CD4-positive, alpha-beta T cell (primary cell): Measurements from ENCODE around the gene NT5C2. TPM values are rescaled to one million over a fixed set of nuclear protein-coding genes. Genes with fewer than 3 reads are reported as not detected.
"Not testable (repeated sequence)": the region's sequence is repeated elsewhere in the genome, so short reads cannot be mapped to it uniquely, and the experiment has no call there.

Experiments
- ATAC-seq: fragments of 200-7000 bp; cut with Tn5 transposase; one replicate; pipeline ENCODE4 v1.10.0; 2022; ENCODE audit warnings: mild to moderate bottlenecking; ENCODE audit not compliant: poor library complexity
- CTCF ChIA-PET: fragments of 350-600 bp; sonication (Branson Sonifier 250); formaldehyde crosslinking; loops from one replicate; lab custom pipeline; 2021; ENCODE audit warnings: antibody characterized with exemption, inconsistent platforms; lab: Charles Lee
- POLR2A ChIA-PET: fragments of 350-600 bp; sonication (Branson Sonifier 250); formaldehyde crosslinking; loops from one replicate; lab custom pipeline; 2021; ENCODE audit warnings: antibody characterized with exemption, inconsistent platforms; lab: Charles Lee
- DNase-seq, 14 experiments: peaks; one replicate each; pipeline ENCODE4 v3.0.0-alpha.2; 2013 to 2020; ENCODE audit warnings: mixed read lengths in 2 of 14
- H3K27ac ChIP-seq, 2 donors: one replicate each; pipeline versions ENCODE4 v1.5.1 to v1.7.0; 2013; ENCODE audit warnings: low read length in 2 of 2, low read depth in 1 of 2, mild to moderate bottlenecking in 1 of 2
- H3K27me3 ChIP-seq, 2 experiments: 1 replicate in 1 of 2; 2 replicates in 1 of 2; pipeline versions ENCODE4 v1.6.1 to v1.7.0; 2013; ENCODE audit warnings: low read length in 2 of 2, control low read depth in 1 of 2, mild to moderate bottlenecking in 1 of 2, moderate library complexity in 1 of 2; ENCODE audit not compliant: insufficient read depth in 2 of 2, control insufficient read depth in 1 of 2
- H3K36me3 ChIP-seq: one replicate; pipeline ENCODE4 v1.6.1; 2013; ENCODE audit warnings: low read length, control low read depth; ENCODE audit not compliant: insufficient read depth
- H3K4me1 ChIP-seq: one replicate; pipeline ENCODE4 v1.6.1; 2013; ENCODE audit warnings: low read length, control low read depth; ENCODE audit not compliant: insufficient read depth
- H3K4me3 ChIP-seq: one replicate; pipeline ENCODE4 v1.5.1; 2013; ENCODE audit warnings: mild to moderate bottlenecking, low read length, moderate library complexity
- H3K9me3 ChIP-seq, 2 experiments: 1 replicate in 1 of 2; 2 replicates in 1 of 2; pipeline versions ENCODE4 v1.6.1 to v1.7.0; 2013; ENCODE audit warnings: low read length in 2 of 2, mild to moderate bottlenecking in 2 of 2, control low read depth in 1 of 2, moderate library complexity in 1 of 2; ENCODE audit not compliant: control insufficient read depth in 1 of 2, insufficient read depth in 1 of 2
- H3K27ac Mint-ChIP-seq: one replicate; pipeline ENCODE4 v1.8.0; 2020; ENCODE audit warnings: mixed read lengths
- H3K27me3 Mint-ChIP-seq: one replicate; pipeline ENCODE4 v1.8.0; 2021; ENCODE audit warnings: mixed read lengths
- H3K36me3 Mint-ChIP-seq: one replicate; pipeline ENCODE4 v1.8.0; 2021; ENCODE audit warnings: low read depth, mixed read lengths
- H3K4me1 Mint-ChIP-seq: one replicate; pipeline ENCODE4 v1.8.0; 2021; ENCODE audit warnings: low read depth, mixed read lengths
- H3K4me3 Mint-ChIP-seq: one replicate; pipeline ENCODE4 v1.8.0; 2020; ENCODE audit warnings: mild to moderate bottlenecking, mixed read lengths
- H3K9me3 Mint-ChIP-seq: one replicate; pipeline ENCODE4 v1.8.0; 2020; ENCODE audit warnings: mixed read lengths
- intact Hi-C, 2 experiments: fragments of 100-400 bp; cut with DNase I in 1 of 2; cut with micrococcal nuclease in 1 of 2; formaldehyde crosslinking; loops; one replicate each; pipeline versions ENCODE4 v1.15.1 to v1.9.0; 2023 to 2025; cut with DNase I, micrococcal nuclease
- total RNA-seq, 174 experiments: library from RNA in 2 of 174; stranded (reverse) in 2 of 174; gene quantifications; one replicate each; pipeline ENCODE4 v1.2.3 and lab custom pipeline; 2021 to 2026
- TF ChIP-seq, protein P1 (sequence below): fragments of 200-600 bp; IDR thresholded peaks from one replicate; pipeline ENCODE4 v1.8.0; 2022; ENCODE audit warnings: antibody characterized with exemption, mild to moderate bottlenecking

Gene NT5C2
- total RNA-seq, 2 experiments from 2014 or later: 43.2 to 47.8 TPM

DNA sequence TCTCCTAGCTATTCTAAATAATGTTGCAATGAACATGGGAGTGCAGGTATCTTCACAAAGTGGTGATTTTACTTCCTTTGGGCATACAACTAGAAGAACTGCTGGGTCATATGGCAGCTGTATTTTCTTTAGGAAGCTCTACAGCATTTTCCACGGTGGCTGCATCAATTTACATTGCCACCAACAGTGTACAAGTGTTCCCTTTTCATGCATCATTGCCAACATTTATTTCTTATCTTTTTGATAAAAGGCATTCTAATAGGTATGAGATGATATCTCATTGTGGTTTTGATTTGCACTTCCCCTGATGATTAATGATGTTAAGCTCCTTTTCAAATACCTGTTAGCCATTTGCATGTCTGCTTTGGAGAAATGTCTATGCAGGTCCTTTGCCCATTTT, 52.6 kb downstream of the NT5C2 start:
- ATAC-seq (no peak), DNase-seq (no peak)
- Mint-ChIP-seq H3K9me3 (no peaks in the 10 kb centered on the region), H3K4me3 (no peak overlapping the region), H3K27ac (no peak overlapping the region), H3K4me1 (no peaks in the 10 kb centered on the region), H3K36me3 (peaks cover 67% of the 10 kb centered on the region), H3K27me3 (no peaks in the 10 kb centered on the region)
- no peaks in the 10 kb centered on the region for H3K4me1 ChIP-seq
- no peaks in the 10 kb centered on the region for H3K9me3 ChIP-seq
- H3K27ac ChIP-seq: no peak overlapping the region
- TF ChIP-seq, protein P1, sequence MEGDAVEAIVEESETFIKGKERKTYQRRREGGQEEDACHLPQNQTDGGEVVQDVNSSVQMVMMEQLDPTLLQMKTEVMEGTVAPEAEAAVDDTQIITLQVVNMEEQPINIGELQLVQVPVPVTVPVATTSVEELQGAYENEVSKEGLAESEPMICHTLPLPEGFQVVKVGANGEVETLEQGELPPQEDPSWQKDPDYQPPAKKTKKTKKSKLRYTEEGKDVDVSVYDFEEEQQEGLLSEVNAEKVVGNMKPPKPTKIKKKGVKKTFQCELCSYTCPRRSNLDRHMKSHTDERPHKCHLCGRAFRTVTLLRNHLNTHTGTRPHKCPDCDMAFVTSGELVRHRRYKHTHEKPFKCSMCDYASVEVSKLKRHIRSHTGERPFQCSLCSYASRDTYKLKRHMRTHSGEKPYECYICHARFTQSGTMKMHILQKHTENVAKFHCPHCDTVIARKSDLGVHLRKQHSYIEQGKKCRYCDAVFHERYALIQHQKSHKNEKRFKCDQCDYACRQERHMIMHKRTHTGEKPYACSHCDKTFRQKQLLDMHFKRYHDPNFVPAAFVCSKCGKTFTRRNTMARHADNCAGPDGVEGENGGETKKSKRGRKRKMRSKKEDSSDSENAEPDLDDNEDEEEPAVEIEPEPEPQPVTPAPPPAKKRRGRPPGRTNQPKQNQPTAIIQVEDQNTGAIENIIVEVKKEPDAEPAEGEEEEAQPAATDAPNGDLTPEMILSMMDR: no peak
- intact Hi-C loops: no loop called here
- H3K27me3 ChIP-seq: no peaks in the 10 kb centered on the region
- ChIA-PET CTCF (no interaction called here), POLR2A (no interaction called here)
- no peak overlapping the region for H3K4me3 ChIP-seq
- H3K36me3 ChIP-seq: peaks cover 30% of the 10 kb centered on the region

DNA sequence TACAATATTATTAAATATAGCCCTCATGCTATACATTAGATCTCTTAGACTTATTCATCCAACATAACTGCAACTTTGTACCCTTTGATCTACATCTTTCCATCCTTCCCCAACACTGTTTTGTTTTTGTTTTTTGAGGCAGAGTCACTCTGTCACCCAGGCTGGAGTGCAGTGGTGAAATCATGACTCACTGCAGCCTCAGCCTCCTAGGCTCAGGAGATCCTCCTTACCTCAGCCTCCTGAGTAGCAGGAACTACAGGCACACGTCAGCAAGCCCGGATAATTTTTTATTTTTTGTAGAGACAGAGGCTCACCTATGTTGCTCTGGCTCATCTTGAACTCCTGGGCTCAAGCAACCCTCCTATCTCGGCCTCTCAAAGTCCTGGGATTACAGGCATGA, 53.3 kb downstream of the NT5C2 start:
- no peak overlapping the region for H3K27ac ChIP-seq
- H3K9me3 Mint-ChIP-seq: no peaks in the 10 kb centered on the region
- no peak for ATAC-seq
- H3K27me3 Mint-ChIP-seq: no peaks in the 10 kb centered on the region
- H3K36me3 ChIP-seq: peaks cover 33% of the 10 kb centered on the region
- TF ChIP-seq, protein P1: no peak
- no peaks in the 10 kb centered on the region for H3K4me1 ChIP-seq
- H3K4me1 Mint-ChIP-seq: no peaks in the 10 kb centered on the region
- CTCF ChIA-PET: no interaction called here
- H3K4me3 Mint-ChIP-seq: no peak overlapping the region
- intact Hi-C loops: loop anchor here in 1 of 2 experiments (10.0 kb wide), 1 partner anchor 95 kb away; no protein-coding TSS in a partner anchor
- peaks cover 71% of the 10 kb centered on the region for H3K36me3 Mint-ChIP-seq
- no peak overlapping the region for H3K27ac Mint-ChIP-seq
- no peaks in the 10 kb centered on the region for H3K9me3 ChIP-seq
- POLR2A ChIA-PET: no interaction called here
- no peak for DNase-seq
- H3K4me3 ChIP-seq: no peak overlapping the region
- no peaks in the 10 kb centered on the region for H3K27me3 ChIP-seq

DNA sequence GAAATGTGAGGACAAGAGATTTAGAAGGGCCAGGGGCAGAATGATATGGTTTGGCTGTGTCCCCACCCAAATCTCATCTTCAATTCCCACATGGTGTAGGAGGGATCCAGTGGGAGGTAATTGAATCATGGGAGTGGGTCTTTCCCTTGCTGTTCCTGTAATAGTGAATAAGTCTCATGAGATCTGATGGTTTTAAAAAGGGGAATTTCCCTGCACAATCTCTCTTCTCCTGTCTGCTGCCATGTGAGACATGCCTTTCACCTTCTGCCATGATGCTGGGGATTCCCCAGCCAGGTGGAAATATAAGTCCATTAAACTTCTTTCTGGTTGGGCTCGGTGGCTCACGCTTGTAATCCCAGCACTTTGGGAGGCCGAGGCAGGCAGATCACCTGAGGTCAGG, 57.9 kb downstream of the NT5C2 start:
- H3K27me3 ChIP-seq, H3K27ac Mint-ChIP-seq, H3K9me3 Mint-ChIP-seq, POLR2A ChIA-PET, H3K4me3 Mint-ChIP-seq, H3K4me1 Mint-ChIP-seq, CTCF ChIA-PET, H3K9me3 ChIP-seq, H3K27ac ChIP-seq, H3K4me3 ChIP-seq, H3K27me3 Mint-ChIP-seq, ATAC-seq, H3K4me1 ChIP-seq: not testable (repeated sequence)
- DNase-seq: peak in 2 of 14 experiments; percentile 30 to 38
- intact Hi-C loops: loop anchor here in 1 of 2 experiments (10.0 kb wide), 1 partner anchor 100 kb away; no protein-coding TSS in a partner anchor
- H3K36me3 ChIP-seq: peaks cover 29% of the 10 kb centered on the region
- peaks cover 85% of the 10 kb centered on the region for H3K36me3 Mint-ChIP-seq

DNA sequence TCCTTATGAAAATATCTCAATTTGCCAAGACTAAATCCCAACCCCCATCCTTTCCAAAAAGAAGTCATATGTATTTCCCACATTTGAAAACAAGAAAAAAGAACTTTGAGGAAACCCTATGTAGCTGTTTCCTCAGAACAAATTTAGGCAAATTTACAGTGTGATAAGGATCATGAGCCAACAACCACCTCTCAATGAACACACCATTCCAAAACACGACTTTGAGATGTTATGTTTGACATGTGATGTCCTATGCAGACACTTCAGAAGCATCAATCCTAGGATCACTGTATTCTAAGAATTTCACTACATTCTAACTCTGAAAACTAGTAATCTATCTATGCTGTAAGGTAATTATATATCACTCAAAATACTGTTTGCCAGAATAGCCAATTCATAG, 62.2 kb downstream of the NT5C2 start:
- Histone ChIP-seq H3K27ac (no peak overlapping the region), H3K4me3 (no peak overlapping the region), H3K36me3 (peaks cover 7% of the 10 kb centered on the region), H3K4me1 (no peaks in the 10 kb centered on the region), H3K27me3 (no peaks in the 10 kb centered on the region), H3K9me3 (no peaks in the 10 kb centered on the region)
- Mint-ChIP-seq H3K36me3 (peaks cover 55% of the 10 kb centered on the region), H3K9me3 (no peaks in the 10 kb centered on the region), H3K4me1 (peaks cover 12% of the 10 kb centered on the region), H3K27ac (no peak overlapping the region), H3K27me3 (no peaks in the 10 kb centered on the region), H3K4me3 (no peak overlapping the region)
- ChIA-PET POLR2A (no interaction called here), CTCF (interaction anchor here (0.6 kb wide), 1 partner anchor 167 kb away, joined by 5 read pairs; no protein-coding TSS in a partner anchor)
- intact Hi-C loops: loop anchor here in 1 of 2 experiments (10.0 kb wide), 1 partner anchor 104 kb away; no protein-coding TSS in a partner anchor
- TF ChIP-seq, protein P1: no peak
- ATAC-seq (no peak), DNase-seq (no peak)

DNA sequence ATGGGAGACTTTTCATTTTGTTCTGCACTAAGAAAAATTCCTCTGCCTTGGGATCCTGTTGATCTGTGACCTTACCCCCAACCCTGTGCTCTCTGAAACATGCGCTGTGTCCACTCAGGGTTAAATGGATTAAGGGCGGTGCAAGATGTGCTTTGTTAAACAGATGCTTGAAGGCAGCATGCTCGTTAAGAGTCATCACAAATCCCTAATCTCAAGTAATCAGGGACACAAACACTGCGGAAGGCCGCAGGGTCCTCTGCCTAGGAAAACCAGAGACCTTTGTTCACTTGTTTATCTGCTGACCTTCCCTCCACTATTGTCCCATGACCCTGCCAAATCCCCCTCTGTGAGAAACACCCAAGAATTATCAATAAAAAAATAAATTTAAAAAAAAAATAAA, 62.9 kb downstream of the NT5C2 start:
- peaks cover 52% of the 10 kb centered on the region for H3K36me3 Mint-ChIP-seq
- H3K9me3 Mint-ChIP-seq, H3K27ac Mint-ChIP-seq, H3K27ac ChIP-seq, H3K27me3 ChIP-seq, ATAC-seq, POLR2A ChIA-PET, H3K4me3 Mint-ChIP-seq, H3K4me3 ChIP-seq, DNase-seq, H3K9me3 ChIP-seq, H3K36me3 ChIP-seq, CTCF ChIA-PET, H3K4me1 ChIP-seq, H3K27me3 Mint-ChIP-seq: not testable (repeated sequence)
- H3K4me1 Mint-ChIP-seq: peaks cover 17% of the 10 kb centered on the region
- intact Hi-C loops: loop anchor here in 1 of 2 experiments (10.0 kb wide), 1 partner anchor 105 kb away; no protein-coding TSS in a partner anchor
